IPS-NIHi7 (cell line): ENCODE results near the gene CSRNP2.
"Not testable (repeated sequence)": the region's sequence is repeated elsewhere in the genome, so short reads cannot be mapped to it uniquely, and the experiment has no call there.

Source experiments
- DNase-seq: peaks from one replicate; pipeline ENCODE4 v3.0.0; 2012; ENCODE audit warnings: mixed read lengths; ENCODE audit errors: extremely low spot score

CSRNP2 gene, protein sequence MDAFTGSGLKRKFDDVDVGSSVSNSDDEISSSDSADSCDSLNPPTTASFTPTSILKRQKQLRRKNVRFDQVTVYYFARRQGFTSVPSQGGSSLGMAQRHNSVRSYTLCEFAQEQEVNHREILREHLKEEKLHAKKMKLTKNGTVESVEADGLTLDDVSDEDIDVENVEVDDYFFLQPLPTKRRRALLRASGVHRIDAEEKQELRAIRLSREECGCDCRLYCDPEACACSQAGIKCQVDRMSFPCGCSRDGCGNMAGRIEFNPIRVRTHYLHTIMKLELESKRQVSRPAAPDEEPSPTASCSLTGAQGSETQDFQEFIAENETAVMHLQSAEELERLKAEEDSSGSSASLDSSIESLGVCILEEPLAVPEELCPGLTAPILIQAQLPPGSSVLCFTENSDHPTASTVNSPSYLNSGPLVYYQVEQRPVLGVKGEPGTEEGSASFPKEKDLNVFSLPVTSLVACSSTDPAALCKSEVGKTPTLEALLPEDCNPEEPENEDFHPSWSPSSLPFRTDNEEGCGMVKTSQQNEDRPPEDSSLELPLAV

DNA sequence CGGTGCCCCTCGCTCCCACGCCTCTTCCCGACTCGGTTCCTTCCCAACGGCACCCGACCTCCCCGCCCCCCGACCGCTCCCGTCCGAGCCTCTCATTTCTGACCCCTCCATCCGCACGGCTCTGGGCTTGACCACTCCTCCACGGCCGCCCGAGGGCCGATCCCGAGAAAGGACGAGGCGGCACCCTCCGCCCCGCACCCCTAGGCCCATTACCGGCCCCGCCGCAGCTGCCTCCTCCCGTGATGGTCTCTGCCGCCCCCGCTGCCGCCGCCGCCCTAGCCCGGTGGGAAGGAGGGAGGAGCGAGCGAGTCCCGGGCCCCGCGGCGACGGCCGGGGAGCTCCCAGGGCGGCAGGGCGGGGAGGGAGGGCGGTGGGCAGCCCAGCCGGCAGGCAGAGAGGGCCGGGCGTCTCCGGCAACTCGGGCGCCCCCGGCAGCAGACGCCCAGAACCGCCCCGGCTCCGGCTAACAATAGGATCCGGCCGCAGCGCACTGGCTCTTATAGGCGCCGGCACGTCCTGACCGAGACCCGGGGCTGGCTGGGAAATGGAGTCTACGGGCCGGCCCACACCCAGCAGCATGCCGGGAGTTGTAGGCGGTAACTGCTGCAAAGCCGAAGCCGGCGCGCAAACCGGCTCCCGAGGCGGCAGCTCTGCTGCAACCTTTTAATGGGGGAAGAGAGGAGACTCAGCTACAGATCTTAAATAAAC, at the start of gene CSRNP2:
Gene CSRNP2 (minus strand): TSS at position 471 of the 708 bp plus-strand sequence. CDS start 7,035 bp downstream, outside the sequence.
- peak; percentile 99 for DNase-seq

DNA sequence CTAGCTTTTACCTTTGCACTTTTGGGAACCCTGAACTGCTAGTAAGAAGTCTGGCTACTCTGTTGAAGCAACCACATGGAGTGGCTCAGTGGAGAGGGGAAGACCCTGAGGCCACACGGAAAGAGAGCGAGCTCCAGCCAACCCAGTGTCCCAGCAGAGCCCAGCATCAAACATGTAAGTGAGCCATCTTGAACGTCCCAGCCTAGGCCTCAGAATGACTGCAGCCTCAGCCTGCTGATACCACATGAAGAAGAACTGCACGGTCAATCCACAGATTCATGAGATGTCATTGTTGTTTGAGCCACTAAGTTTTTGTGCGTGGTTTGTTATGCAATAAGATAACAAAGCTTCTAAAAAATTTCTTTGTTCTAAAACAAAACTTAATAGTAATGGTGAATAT, 49.3 kb upstream of the CSRNP2 start:
- DNase-seq, result no peak

DNA sequence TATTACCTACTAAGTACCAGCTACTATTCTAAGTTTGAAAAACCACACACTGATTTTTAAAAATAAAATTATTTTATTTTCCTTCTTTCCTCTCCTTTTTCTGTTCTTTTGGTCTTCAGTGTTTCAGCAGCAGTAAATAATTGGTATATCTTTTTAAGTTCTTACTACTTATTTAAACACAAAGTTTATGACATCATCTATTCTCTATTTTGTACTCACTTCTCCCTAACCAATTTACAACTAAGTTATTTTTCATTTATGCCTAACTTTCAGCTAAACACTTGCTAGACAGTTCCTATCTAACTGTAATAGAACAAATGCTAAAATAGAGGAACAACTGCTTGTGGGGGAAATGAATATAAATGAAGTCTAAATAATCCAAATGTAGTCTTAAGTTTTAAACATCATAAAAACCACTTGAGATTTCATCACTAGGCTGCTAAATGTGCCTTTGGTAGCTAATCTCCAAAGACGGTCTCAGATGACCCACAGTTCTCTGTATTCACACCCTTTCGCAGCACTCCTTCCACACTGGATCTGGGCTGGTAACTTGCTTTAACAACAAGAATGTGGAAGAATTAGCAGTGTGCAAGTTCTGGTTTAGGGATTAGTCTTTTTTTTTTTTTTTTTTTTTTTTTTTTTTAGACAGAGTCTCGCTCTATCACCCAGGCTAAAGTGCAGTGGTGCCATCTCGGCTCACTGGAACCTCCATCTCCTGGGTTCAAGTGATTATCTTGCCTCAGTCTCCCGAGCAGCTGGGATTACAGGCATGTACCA, 48.5 kb upstream of the CSRNP2 start:
- DNase-seq, result no peak

DNA sequence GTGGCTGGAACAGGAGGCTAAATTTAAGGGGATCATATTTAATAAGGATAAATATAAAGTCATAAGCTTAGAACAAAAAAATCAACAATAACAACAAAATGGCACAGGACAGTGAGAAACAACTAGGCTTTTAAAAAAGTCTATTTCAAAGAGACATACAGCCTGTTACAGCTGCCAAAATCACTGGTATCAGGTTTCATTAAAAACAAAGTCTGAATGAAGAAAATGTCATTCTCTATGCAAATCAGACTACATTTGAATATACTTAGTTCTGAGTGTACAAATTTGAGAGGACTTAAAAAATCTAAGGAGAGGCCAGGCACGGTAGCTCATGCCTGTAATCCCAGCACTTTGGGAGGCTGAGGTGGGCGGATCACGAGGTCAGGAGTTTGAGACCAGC, 45.5 kb upstream of the CSRNP2 start:
- DNase-seq, result no peak

DNA sequence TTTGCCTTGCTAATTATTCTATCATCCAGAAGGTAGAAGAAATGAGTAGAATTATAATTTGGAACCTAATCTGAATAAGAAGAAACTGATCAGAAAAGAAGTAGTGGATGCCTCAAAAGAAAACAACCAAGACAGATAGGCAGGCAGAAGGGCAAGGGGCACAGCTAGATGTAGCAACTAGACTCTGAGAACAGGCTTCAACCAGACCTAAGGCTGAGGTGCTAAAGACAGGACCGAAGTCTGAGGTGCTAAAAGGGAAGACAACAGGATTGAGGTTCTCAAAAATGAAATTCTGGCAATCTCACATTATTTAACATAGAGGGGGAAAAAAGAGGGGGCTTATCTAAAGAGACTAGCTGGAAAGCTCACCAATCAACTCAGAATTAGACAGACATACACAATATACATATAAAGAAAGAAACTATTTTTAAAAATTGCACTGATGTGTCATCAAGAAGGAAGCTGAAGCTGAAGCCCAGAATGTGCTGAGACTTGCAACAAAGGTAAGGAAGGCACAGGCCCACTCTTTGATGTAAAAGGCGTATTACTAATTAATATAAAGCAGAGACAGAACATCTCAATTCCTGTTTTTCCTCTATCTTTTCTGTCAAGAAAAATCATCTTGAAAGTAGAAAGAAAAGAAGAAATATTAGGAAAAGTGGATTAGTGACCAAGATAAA, 43.8 kb upstream of the CSRNP2 start:
- DNase-seq, result no peak

DNA sequence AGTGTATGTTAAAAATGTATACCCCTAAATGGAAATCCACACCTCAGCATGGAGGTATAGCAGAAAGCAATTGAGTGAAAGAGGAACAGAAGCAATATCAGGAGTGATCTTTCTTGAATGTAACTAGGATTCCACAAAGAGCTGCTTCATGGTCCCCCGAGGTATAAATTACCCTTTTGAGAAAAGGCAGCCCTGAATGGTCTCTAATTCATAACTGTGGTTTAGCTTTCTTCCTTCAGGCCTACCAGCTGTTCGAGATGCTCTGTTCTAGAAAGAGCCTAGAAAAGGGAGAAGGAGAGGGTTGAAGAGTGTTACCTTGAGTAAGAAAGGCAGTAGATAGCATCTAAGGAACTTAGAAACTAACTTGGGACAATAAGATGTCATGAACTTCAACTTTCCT, 42.9 kb upstream of the CSRNP2 start:
- DNase-seq, result no peak

DNA sequence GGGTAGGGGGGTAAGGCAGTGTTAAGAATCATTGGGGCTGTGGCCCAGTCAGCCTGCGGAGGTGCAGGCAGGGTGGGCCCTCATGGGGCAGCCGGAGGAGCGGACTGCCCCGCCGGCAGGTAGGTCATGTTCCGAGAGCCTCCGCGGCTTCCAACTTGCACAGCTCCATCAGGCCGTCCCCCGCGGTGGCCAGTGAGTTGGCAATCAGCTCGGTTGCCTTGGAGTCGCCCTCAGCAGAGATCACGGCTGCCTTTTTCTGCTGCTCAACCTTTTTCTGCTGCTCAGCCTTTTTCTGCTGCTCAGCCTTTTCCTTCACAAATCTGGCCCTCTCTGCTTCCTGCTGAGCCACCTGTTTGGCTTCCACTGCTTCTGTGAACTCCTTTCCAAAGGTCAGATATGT, 41.1 kb upstream of the CSRNP2 start:
- DNase-seq, result no peak

DNA sequence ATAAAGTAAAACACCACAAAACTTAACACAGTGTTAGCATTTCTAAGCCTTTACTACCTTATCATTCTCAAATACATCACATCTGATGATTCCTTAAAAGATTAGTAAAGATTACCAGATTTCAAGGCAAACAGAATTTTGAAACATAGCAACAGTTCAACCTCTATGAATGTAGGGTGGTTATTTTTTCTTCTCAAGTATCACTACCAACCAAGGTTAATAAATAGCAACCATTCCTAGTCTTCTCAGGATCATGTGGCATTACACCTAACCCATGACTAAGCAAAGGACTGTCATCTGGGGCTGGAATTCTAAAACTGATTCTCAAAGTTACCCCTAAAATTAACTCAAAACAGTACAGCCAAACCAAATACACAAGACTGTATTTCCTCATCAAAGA, 39.4 kb upstream of the CSRNP2 start:
- DNase-seq, result no peak

DNA sequence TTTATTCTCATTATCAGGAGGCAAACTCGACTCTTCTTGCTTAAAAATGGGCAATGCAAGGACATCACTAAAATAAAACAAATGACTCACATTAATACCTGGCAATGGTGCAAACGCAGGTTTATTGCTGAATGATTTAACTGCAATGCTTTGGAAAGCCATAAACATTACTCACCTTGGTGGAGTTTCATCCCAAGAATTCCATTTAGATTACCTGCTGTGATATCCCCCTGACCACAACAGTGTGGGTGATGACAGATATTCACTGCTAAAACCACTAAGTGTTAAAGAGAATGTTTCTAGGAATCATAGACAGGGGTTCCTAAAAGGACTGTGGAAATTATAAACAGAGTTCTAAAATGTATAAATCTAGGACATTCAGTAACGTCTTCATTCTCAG, 35.3 kb upstream of the CSRNP2 start:
- DNase-seq, result no peak

DNA sequence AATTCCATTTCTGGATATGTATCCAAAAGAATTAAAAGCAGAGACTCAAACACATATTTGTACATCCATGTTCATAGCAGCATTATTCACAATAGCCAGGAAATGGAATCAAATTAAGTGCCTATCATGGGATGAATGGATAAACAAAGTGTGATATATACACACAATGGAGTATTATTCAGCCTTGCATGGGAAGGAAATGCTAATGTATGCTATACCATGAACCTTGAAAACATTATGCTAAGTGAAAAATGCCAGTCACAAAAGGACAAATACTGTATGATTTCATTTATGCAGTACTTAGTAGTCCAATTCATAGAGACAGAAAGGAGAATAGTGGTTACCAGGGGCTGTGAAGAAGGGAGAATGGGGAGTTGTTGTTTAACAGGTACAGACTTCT, 32.1 kb upstream of the CSRNP2 start:
- no peak for DNase-seq

DNA sequence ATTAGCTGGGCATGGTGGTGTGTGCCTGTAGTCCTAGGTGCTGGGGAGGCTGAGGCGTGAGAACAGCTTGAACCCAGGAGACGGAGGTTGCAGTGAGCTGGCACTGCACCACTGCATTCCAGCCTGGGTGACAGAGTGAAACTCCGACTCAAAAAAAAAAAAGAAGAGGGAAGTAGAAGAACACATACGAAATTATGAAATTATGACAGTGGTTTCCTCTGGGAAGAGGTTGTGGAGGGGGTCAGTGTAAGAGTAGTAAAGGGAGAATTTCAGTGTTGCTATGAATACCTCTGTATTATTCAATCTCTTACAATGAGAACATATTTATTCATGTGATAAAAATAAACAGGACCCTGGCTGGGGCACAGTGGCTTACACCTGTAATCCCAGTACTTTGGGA, 24.7 kb upstream of the CSRNP2 start:
- no peak for DNase-seq

DNA sequence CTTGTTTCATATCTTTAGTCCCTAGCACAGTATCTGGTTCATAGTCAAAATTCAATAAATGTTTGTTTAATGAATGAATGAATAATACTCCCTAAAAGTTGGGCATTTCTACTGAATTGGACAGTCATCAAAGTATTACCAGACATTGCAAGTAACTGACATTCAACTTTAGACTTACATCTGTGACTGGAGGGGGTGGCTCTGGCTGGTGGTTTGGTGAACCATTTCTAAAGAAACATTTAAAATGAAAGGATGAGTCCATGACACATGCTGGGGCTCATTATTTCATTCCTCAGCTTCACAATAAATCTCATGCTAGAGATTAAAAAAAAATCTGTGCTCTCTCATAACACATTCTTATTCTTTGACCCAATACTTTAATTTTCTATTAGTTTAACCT, 20.6 kb upstream of the CSRNP2 start:
- DNase-seq, result no peak

DNA sequence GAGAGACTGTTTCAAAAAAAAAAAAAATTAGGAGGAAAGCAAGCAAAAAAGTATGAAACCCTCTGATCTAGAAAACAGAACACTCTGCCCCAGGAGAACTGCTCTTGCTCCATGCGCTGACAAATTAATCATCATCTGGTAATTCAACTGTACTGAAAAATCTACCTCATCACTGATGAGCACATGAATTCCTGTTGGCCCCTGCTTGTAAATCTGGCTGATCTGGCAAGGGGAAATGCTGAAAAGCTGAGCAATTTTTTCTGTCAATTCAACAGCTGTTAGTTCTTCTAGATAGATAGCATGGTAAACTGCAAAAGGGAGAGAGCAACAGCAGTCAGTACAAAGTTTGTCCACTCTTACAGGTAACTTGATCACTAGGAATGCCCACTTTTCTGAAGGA, 15.2 kb upstream of the CSRNP2 start:
- DNase-seq, result no peak

DNA sequence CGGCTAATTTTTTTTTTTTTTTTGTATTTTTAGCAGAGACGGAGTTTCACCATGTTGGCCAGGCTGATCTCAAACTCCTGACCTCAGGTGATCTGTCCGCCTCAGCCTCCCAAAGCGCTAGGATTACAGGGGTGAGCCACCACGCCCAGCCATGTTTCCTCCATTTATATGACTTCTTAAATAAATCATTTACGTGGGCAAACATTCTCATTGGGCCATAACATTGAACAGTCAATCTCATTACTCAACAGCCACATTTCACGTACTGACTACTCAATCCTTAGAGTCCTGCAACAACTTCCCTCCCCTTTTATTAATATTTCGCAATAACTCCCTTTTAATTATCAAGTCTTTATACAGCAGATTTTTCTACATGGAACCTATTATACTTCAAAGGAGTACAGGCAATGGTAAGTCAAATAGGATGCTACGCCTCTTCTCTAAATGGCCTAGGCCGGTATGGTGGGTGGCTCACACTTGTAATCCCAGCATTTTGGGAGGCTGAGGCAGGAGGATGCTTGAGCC, 7.4 kb upstream of the CSRNP2 start:
- no peak for DNase-seq

DNA sequence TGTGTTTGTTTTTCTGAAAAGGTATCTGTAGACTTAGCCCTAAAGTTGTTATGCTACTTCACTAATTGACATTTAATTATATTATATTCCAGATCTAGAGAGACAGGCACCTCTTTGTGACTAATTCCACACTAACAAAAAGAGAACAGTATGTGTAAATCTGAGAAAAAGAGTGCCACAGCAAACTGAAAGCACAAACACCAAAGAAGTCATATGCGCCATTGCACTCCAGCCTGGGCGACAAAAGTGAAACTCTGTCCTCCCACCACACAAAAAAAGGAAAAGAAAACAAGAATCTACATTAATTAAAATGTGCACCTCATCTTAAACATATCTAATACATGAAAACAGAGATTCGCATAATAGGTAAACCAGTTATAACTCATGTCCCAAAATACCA, 4.4 kb upstream of the CSRNP2 start:
- no peak for DNase-seq

DNA sequence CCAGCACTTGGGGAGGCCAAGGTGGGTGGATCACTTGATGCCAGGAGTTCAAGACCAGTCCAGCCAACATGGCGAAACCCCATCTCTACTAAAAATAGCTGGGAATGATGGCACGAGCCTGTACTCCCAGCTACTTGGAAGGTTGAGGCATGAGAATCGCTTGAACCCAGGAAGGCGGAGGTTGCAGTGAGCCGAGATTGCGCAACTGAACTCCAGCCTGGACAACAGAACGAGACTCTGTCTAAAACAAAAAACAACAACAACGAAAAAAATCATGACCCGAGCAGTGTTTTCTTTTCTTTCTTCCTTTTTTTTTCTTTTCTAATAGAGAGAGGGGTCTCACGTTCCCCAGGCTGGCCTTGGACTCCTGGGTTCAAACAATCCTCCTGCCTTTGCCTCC, 3.5 kb upstream of the CSRNP2 start:
- no peak for DNase-seq

DNA sequence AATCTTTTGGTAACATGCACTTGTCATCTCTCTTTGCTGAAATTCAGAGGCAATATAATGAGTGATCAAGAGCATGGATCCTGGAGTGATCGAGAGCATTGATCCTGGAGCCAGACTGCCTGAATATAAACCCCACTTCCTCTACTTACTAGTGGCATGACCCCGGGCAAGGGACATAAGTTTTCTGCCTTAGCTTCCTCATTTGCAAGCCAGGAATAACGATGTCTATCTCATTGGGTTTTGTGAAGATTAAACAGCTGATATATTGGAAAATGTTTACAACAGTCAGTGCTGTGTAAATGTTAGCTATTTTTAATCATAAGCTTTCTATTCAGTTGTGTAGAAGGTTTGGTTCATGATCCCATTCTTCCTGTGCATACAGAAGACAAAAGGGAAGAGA, 2.4 kb upstream of the CSRNP2 start:
- DNase-seq, result no peak

DNA sequence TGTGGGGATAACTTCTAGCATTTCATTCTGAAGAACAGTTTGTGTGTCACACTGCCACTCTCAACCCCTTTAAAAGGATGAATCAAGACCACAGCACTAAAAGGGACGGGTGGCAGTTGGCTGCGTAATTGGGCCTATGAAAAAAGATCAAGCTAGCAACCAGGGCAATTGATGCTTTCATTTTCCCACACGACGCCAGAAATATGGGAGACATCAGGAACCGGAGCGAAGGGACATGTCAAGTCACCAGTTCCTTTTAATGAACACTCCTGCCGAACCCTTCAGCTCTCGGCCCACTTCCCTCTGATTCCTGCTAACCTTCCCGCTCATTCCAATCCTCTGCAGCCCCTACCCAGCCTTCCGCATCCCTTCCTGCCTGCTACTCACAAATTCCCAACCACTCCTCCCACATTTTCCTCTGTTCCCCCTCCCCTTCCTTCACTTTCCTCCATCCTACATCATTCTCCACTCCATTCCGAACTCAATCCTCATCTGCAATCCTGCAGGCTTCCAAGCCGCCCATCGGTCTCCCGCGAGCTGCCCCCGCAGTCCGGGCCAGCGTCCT, 753 bp downstream of the CSRNP2 start:
- peak; percentile 77 for DNase-seq

DNA sequence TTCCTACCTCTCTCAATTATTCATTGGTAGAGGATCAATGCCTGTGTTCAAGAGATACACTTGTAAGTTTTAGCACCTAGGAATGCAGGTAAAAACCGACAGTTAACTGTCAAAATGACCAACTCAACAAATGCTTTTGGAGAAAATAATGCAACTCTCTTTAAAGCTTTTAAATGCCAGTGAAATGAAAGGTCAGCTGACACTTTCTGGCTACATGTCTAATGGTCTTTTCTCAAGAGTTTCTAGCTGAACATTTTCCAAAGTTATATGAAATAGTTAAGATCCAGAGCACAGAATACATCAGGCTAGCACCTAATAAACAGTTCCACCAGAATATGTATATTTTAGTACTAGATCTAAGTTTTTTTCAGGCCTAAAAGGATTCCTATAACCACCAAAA, 2.0 kb downstream of the CSRNP2 start:
- DNase-seq, result no peak

DNA sequence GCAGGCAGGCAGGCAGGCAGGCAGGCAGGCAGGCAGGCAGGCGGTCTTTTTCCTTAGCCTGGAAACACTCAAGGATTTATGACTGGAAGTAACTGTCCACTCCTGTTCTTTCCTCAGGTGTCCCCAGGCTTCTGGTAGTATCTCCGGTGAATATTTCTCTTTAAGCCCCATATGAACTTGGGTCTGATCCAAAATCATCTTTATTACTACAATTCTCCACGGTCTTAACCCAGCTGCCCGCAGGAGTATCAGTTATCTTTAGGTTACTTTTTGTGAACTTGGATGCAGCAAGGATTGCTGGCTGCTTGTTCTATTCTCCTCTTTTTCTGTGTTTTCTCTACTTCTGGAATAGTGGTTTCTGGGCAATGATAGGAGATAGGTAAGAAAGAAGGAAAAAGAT, 3.3 kb downstream of the CSRNP2 start:
- no peak for DNase-seq

DNA sequence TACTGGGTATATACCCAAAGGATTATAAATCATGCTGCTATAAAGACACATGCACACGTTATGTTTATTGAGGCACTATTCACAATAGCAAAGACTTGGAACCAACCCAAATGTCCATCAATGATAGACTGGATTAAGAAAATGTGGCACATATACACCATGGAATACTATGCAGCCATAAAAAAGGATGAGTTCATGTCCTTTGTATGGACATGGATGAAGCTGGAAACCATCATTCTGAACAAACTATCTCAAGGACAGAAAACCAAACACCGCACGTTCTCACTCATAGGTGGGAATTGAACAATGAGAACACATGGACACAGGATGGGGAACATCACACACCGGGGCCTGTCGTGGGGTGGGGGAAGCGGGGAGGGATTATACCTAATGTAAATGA, 4.5 kb downstream of the CSRNP2 start:
- not testable (repeated sequence) for DNase-seq
